NCI-H2196 (cell line): ENCODE data around the gene NUDT7.

ENCODE experiments used
- DNase-seq: peaks from one replicate; lab custom pipeline; 2025; ENCODE audit not compliant: unreplicated experiment; lab: John Stamatoyannopoulos, UW

NUDT7 gene

DNA sequence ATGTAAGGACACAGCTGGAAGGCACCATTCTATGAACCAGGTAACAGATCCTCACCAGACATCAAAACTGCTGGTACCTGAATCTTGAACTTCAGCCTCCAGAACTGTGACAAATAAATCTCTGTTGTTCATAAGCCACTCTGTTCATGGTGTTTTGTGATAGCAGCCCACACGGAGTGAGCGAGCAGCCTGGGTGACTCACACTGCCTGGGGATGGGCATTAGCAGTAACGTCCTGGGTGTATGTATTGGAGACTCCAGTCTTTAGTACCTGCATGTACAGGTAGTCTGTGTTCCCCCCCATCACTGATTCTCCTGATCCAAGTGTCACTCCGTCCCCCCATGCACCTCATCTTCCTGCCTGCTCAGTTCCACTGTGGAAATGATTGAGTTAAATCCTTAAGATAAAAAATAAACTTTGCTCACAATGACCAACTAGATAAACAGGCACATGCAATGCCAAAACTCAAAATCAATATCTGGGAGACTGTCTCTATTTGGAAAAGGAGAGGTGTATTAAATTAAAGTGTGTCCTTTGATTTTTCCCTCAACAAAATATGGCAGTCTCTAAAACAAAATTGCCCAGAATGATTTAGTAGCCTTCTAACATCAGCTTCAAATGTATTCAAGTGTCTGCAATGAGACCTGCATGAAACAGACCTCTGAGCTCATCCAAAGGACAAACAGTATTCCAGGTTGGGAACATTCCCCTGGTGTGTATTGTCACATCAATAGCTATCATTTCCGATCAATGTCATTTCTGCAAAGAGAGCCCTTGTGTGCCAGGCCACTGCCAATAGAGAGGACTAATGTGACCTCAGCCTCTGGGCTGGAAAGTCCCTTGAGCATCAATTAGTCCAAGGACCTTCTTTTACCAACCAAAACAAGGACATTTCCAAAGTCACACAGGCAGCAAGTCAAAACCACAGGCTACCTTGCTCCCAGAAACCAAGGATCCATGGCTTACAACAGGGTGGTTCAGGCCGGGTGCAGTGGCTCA lies 53.9 kb downstream of the NUDT7 start:
- no peak for DNase-seq

DNA sequence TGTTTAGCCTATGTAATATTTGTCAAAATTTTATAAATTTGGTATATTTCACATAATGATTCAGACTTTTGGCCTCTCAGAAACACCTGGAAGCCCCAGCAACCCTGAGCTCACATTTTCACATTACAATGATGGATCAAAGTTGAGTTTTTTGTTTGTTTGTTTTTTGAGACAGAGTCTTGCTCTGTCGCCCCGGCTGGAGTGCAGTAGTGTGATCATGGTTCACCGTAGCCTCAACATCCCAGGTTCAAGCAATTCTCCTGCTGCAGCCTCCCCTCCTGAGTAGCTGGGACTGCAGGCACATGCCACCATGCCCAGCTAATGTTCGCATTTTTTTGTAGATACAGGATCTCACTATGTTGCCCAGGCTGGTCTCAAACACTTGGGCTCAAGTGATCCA lies 55.4 kb downstream of the NUDT7 start:
- no peak for DNase-seq

DNA sequence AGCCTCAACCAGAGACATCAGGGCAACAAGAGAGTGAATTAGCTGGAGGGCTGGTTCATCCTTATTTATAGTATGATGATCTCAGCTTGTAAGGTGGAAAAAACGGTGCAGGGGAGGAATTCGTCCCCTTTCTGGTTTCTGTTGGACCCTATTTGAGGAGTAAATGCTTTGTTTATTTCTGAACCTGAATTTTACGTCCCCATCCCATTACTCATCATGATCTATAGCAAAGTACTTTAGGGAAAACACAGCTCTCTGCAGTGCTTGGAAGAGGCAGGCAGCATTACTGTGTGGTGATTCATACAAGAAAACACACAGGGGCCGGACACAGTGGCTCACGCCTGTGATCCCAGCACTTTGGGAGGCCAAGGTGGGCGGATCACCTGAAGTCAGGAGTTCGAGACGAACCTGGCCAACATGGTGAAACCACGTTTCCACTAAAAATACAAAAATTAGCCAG lies 58.1 kb downstream of the NUDT7 start:
- no peak for DNase-seq

DNA sequence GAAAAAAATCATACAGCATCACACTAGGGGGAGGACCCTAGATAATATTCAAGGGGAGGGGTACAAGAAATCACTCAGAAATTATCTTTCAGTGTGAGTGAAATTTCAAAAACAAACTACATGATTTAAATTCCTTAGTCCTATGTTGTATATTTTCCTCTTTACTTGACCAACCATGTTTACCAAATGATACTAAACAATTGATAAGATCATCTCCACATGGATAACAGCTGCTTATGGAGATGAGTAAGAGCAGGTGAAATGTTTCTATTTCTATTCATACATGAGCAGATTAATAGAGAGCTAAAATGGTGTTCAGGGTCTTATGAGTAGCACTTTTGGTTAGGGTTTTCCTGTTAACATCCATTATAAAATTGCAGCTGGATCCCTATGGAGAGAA lies 58.8 kb downstream of the NUDT7 start:
- no peak for DNase-seq

- no peak for DNase-seq
Observed at GRCh38 chr16:77782694-77783093, 60.4 kb downstream of the NUDT7 start.

- DNase-seq: no peak
Observed at GRCh38 chr16:77784441-77785372, 62.4 kb downstream of the NUDT7 start.

DNA sequence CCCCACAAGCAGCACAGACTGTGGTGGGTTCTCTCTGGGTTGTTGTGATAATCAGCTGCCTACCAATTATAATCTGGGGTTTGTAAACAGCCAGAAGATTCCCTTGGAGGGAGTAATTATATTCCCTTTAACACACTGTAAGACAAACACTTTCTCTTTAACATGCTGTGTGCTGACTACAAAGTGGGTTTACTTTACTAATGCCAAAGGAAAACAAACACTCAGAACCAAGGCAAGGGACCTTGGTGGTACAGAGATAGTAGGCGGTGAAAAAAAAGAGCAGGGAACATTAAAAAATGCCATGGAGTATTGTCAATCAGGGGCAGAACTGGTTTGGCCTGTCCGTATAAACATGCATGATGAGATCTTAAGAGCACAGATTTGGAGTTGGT lies 63.1 kb downstream of the NUDT7 start:
- DNase-seq: no peak

DNA sequence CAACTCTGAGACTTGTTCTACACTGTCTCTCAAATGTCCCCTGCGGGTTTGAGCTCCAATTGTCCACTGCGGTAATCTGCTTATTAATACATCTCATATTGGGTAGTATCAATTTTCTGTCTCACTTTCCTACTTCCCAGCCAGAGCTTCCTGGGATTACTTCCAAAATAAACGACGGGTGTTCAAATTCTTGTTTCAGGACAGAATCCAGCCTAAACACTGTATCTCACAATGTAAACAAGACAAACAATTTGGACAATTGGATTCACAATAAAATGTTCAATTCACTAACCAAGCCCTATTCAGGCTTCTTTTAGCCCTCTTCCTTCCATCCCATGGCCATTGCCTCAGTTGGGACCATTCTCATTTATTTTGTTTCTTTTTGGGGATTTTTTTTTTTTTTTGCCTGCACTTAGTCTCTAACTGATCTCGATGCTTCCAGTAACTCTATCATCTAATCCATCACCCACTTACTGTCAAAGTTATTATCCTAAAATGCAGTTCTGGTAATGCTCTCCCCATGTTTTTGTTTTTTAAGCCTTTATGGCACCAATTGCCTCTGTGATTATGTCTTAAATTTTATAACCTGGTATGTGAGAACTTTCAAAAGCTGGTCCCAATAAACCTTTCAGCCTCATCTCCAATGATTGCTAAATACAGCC lies 64.0 kb downstream of the NUDT7 start:
- no peak for DNase-seq

DNA sequence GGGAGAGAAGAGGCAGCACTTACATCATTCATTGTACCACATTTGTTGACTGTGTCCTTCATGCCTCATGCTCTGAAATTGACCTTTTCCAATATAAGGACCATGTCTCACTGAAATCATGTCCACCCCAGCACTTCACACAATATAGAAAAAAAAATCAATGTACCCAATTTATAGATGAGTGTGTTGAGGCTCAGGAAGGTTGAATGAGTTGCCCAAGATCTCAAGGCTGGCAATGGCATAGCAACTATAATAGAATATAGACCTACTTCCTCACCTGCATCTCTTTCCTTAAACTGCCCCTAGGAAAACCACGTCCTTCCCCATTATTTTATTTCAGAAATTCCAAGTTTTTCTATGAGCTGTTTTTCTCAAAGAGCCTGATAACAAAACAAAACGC lies 65.1 kb downstream of the NUDT7 start:
- no peak for DNase-seq

DNA sequence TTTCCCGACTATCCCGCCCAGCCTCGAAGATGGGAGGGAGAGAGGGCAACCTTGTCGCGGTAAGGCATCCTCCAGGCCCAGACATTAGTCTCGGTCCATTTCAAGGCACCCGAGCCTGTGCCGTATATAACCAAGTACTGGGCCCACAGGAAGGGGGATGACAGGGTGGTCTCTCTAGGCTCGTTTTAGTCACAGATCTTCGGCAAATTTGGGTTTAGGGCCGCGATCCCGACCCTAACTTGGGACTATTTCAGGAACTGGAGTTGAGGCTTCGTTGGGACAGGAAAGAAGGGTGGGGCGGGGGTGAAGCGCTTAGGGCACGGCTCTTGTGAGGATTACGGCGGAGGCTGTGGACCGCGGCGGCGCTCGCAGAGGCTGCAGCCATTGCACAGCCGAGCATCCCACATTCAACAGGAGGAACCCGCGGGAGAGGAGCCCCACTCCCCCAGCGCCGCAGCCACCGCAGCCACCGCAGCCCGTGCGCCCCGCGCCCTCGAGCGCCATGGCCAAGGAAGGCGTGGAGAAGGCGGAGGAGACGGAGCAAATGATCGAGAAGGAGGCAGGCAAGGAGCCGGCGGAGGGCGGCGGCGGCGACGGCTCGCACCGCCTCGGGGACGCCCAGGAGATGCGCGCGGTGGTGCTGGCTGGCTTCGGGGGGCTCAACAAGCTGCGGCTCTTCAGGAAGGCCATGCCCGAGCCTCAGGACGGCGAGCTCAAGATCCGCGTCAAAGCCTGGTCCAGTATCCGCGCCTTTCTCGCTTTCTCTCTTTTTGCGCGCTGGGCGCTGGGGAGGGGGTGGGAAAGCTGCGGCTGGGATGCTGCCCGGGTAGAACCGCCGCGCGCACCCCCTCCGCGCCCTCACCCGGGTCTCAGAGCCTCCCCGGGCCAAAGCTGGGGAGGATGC lies 66.1 kb downstream of the NUDT7 start, which contains the start of gene VAT1L:
VAT1L (plus strand) TSS at position 384 of the 904 bp plus-strand sequence; CDS start at position 503, 119 bp downstream.
- no peak for DNase-seq

- no peak for DNase-seq
Observed at GRCh38 chr16:77789085-77790008, 67.0 kb downstream of the NUDT7 start.

DNA sequence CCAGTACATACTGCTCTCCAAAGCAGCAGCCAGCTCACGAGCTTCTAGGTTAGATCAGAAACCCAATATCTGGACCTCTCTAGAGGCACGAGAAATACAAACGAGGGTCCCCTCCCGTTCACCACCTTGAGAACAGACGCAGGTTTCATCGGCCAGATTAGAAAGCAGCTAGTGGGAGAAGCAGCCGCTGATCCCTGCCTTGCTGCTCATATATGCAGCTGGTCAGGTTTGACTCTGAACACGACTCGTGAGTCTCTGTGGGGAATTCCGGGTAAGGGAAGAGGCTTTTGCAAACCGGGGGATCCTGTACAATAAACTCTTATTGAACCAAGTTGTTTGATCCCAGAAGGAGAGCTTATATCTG lies 67.7 kb downstream of the NUDT7 start:
- DNase-seq: no peak

GRCh38 chr16:77790912-77791311 lies 68.6 kb downstream of the NUDT7 start:
- no peak for DNase-seq
